SU-DHL-6 (cell line): ENCODE measurements around the gene TTYH3.

Experiments
- H2AFZ ChIP-seq: fragments of 200-600 bp; sonication (generic); 2 replicates; pipeline ENCODE4 v1.6.1; 2014; ENCODE audit warnings: low read depth, mild to moderate bottlenecking, moderate library complexity, mixed read lengths, antibody characterized with exemption, low read length; ENCODE audit not compliant: severe bottlenecking
- H3F3A ChIP-seq: fragments of 200-600 bp; shearing (Covaris generic); 2 replicates; pipeline ENCODE4 v1.6.0; 2016; ENCODE audit warnings: antibody characterized with exemption, mild to moderate bottlenecking; ENCODE audit not compliant: insufficient read depth
- H3K27ac ChIP-seq: fragments of 200-600 bp; sonication (generic); 2 replicates; pipeline ENCODE4 v1.5.1; 2016; ENCODE audit warnings: low read depth, mild to moderate bottlenecking, low read length, moderate library complexity, mixed read lengths
- H3K27me3 ChIP-seq: fragments of 200-600 bp; sonication (generic), shearing (Covaris generic); 2 replicates; pipeline ENCODE4 v1.6.0; 2014; ENCODE audit warnings: mild to moderate bottlenecking, low read length
- H3K36me3 ChIP-seq: fragments of 200-600 bp; sonication (generic); 2 replicates; pipeline ENCODE4 v1.6.1; 2014; ENCODE audit warnings: mild to moderate bottlenecking, low read length, mixed read lengths
- H3K4me2 ChIP-seq: fragments of 300-600, 200-600 bp; shearing (Covaris generic), sonication (generic); 2 replicates; pipeline ENCODE4 v1.6.0; 2014; ENCODE audit warnings: low read length, low read depth, mild to moderate bottlenecking; ENCODE audit not compliant: poor library complexity, severe bottlenecking
- H3K4me3 ChIP-seq: fragments of 200-600 bp; sonication (generic); 2 replicates; pipeline ENCODE4 v1.5.1; 2014; ENCODE audit warnings: antibody characterized with exemption, low read length, mild to moderate bottlenecking, mixed read lengths; ENCODE audit not compliant: insufficient read depth, poor library complexity, severe bottlenecking
- H3K79me2 ChIP-seq: fragments of 200-600 bp; sonication (generic); 2 replicates; pipeline ENCODE4 v1.6.1; 2014; ENCODE audit warnings: mild to moderate bottlenecking, low read length, moderate library complexity; ENCODE audit not compliant: insufficient read depth
- H3K9ac ChIP-seq: fragments of 200-600 bp; sonication (generic); 2 replicates; pipeline ENCODE4 v1.7.0; 2014; ENCODE audit warnings: mild to moderate bottlenecking, low read length
- H3K9me2 ChIP-seq: fragments of 200-600 bp; sonication (generic); replicated peaks from 2 replicates; pipeline ENCODE4 v1.6.1; 2014; ENCODE audit warnings: low read length; ENCODE audit not compliant: insufficient read depth
- H3K9me3 ChIP-seq: fragments of 200-600 bp; sonication (generic); 2 replicates; pipeline ENCODE4 v1.6.1; 2014; ENCODE audit warnings: low read length, mixed read lengths; ENCODE audit not compliant: insufficient read depth
- H4K20me1 ChIP-seq: fragments of 200-600 bp; sonication (generic); 2 replicates; pipeline ENCODE4 v1.6.1; 2014; ENCODE audit warnings: low read depth, mild to moderate bottlenecking, antibody characterized with exemption, low read length, moderate library complexity, mixed read lengths
- EZH2phosphoT487 ChIP-seq: fragments of 200-600 bp; sonication (generic), shearing (Covaris generic); conservative IDR thresholded peaks from 2 replicates; pipeline ENCODE4 v1.6.1; 2018; ENCODE audit warnings: mild to moderate bottlenecking, antibody characterized with exemption, low read length, moderate library complexity, mixed read lengths
- TF ChIP-seq, protein P1 (sequence below): fragments of 200-600 bp; sonication (generic); IDR thresholded peaks from one replicate; pipeline ENCODE4 v1.5.1; 2017; ENCODE audit warnings: antibody characterized with exemption, mild to moderate bottlenecking, low read length, moderate library complexity; ENCODE audit not compliant: insufficient read depth, poor library complexity, severe bottlenecking

Gene TTYH3

DNA sequence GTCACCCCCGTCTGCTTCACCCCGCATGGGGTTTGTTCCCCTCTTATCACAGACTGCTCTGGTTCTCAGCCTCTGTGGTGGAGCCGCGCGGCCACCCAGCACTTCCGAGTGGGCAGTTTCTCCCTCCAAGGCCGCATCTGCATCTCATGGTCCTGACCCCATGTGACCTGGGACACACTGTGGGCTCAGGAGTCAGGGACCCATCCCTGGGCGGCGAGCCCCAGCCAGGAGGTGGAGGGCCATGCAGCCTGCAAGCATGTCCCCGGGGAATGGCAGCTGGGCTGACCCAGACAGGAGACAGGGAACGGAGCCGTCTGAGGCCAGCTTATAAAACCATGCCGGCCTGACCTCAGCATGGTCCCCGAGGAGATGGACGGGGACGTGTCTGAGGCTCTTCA lies 25.2 kb upstream of the TTYH3 start:
- Histone ChIP-seq H2AFZ (no peak overlapping the region), H3K9ac (no peak overlapping the region)

DNA sequence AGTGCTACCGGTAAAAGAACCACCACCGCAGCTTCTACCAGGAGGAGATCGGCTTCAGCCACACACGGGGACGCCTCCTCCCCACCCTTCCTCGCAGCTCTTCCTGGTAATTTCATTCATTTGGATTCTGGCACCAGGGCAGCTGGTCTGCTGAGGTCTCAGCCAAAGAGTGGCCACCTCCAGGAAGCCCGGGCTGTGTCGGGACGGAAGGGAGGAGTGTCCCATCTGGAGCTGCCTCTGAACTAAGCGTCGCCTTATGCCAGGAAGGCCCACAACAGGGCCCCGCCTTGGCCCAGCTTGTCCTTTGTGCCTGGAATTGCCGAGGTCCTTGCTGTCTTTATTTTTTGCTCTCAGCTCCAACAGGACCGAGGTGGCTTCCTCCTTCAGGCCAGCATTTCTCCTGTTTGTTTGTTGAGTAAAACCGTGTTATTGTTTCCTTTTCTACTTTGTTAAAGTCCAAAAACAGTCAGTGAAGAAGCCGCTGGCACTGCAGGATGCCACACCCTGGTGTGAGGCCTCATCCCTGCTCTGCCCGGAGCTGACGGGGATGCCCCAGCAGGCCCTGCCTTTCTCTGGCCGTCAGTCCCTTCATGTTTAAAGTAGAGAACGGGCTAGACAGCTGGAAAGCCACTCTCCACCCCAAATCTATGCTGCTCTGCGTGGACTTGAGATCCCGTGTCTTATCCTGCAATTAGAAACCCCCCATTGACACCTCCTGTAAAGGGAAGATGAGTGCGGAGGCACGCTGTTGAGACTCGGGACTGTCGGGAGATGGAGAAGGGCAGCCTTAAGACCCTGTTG lies 24.5 kb upstream of the TTYH3 start:
- no peak overlapping the region for H3K4me3 ChIP-seq
- no peak overlapping the region for H3K27ac ChIP-seq
- no peaks in the 10 kb centered on the region for H3K9me3 ChIP-seq
- no peaks in the 10 kb centered on the region for H4K20me1 ChIP-seq
- H3K79me2 ChIP-seq, result no peaks in the 10 kb centered on the region
- H2AFZ ChIP-seq, result no peak overlapping the region
- H3K9me2 ChIP-seq, result no peaks in the 10 kb centered on the region
- no peak overlapping the region for H3K9ac ChIP-seq
- no peaks in the 10 kb centered on the region for H3K27me3 ChIP-seq
- no peaks in the 10 kb centered on the region for H3K36me3 ChIP-seq
- H3K4me2 ChIP-seq, result no peak overlapping the region
- no peaks in the 10 kb centered on the region for H3F3A ChIP-seq
- TF ChIP-seq, protein P1, sequence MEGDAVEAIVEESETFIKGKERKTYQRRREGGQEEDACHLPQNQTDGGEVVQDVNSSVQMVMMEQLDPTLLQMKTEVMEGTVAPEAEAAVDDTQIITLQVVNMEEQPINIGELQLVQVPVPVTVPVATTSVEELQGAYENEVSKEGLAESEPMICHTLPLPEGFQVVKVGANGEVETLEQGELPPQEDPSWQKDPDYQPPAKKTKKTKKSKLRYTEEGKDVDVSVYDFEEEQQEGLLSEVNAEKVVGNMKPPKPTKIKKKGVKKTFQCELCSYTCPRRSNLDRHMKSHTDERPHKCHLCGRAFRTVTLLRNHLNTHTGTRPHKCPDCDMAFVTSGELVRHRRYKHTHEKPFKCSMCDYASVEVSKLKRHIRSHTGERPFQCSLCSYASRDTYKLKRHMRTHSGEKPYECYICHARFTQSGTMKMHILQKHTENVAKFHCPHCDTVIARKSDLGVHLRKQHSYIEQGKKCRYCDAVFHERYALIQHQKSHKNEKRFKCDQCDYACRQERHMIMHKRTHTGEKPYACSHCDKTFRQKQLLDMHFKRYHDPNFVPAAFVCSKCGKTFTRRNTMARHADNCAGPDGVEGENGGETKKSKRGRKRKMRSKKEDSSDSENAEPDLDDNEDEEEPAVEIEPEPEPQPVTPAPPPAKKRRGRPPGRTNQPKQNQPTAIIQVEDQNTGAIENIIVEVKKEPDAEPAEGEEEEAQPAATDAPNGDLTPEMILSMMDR, result no peak
- TF ChIP-seq EZH2phosphoT487, result no peak

More for the DNA sequence above, 25.2 kb upstream of the TTYH3 start:
- H3K79me2 ChIP-seq, result no peaks in the 10 kb centered on the region
- no peaks in the 10 kb centered on the region for H3K9me2 ChIP-seq
- TF ChIP-seq, protein P1, result no peak
- TF ChIP-seq EZH2phosphoT487, result no peak
- H4K20me1 ChIP-seq, result no peaks in the 10 kb centered on the region
- H3K36me3 ChIP-seq, result no peaks in the 10 kb centered on the region
- no peak overlapping the region for H3K4me2 ChIP-seq
- no peaks in the 10 kb centered on the region for H3K9me3 ChIP-seq
- H3K27me3 ChIP-seq, result no peaks in the 10 kb centered on the region
- no peak overlapping the region for H3K4me3 ChIP-seq
- no peaks in the 10 kb centered on the region for H3F3A ChIP-seq
- no peak overlapping the region for H3K27ac ChIP-seq

DNA sequence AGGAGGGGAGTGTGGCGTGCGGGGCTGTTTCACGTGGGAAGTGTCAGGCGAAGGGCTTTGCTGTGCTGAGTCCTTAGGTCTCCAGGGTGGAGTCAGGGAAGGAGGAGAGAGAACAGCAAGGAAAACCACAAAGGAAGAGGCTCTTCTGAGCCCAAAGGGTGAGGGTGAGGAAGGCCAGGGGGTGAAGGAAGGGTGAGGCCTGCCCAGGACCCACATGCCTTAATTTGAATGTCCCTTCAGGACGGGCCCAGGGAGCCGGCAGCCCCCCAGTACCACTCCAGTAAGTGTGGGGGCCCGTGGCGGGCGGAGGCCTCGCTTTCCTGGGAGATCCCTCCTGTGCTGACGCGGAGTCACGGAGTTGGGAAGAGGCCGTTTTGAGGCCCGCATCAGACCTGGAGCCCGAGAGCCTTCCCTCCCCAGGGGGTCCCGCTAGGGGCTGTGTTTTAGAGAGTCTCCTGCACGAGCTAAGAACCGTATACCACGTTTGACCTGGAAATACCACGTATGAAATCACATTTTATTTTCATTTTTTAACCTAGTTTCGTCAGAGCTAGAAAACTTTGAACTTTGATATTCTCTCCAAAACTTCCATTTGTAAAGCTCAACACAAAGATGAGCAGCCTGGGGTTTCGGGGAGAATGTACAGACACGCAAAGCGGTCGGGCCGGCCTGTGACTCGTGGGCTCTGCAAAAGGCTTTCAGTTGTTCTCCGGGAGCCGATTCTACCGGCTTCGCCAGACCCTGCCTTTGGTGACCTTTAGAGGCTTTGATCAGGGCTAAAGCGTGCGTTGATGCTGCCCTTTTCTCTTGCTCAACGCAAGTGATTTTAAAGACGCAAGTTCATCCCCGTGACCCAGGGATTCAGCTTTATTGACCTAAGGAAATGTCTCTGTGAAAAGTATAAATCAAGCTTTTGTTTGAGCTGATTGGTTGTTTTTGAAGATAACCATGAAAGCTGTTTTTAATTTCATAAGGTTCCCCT lies 23.6 kb upstream of the TTYH3 start:
- H3K27ac ChIP-seq, result no peak overlapping the region
- H3K9me2 ChIP-seq, result no peaks in the 10 kb centered on the region
- no peak overlapping the region for H3K4me3 ChIP-seq
- H3F3A ChIP-seq, result no peaks in the 10 kb centered on the region
- H4K20me1 ChIP-seq, result no peaks in the 10 kb centered on the region
- no peaks in the 10 kb centered on the region for H3K9me3 ChIP-seq
- H3K4me2 ChIP-seq, result no peak overlapping the region
- no peak overlapping the region for H2AFZ ChIP-seq
- no peaks in the 10 kb centered on the region for H3K27me3 ChIP-seq
- H3K36me3 ChIP-seq, result no peaks in the 10 kb centered on the region
- no peak for TF ChIP-seq EZH2phosphoT487
- TF ChIP-seq, protein P1, result no peak
- no peaks in the 10 kb centered on the region for H3K79me2 ChIP-seq
- H3K9ac ChIP-seq, result no peak overlapping the region
